K562 (cell line): Measurements from ENCODE around the gene BANP. TPM values are rescaled to one million over a fixed set of nuclear protein-coding genes. Genes with fewer than 3 reads are reported as not detected.
A peak's percentile ranks its signal among the peaks of the same experiment; 100 is the strongest.

ENCODE experiments used
- ELF2 ChIP-seq: fragments of 250-450 bp; sonication (Bioruptor Pico); IDR thresholded peaks from 2 replicates; pipeline ENCODE4 v1.5.0; 2021; ENCODE audit warnings: mild to moderate bottlenecking
- FOXM1 ChIP-seq, 2 experiments: fragments of 450-650 bp in 1 of 2; sonication (generic) in 1 of 2; formaldehyde crosslinking in 1 of 2; IDR thresholded peaks; 2 replicates each; pipeline versions ENCODE4 v1.6.1 to v1.9.0; 2017 to 2022; ENCODE audit warnings: low read depth in 2 of 2, mild to moderate bottlenecking in 2 of 2, missing genetic modification reagents in 1 of 2, moderate library complexity in 1 of 2
- HIVEP1 ChIP-seq: fragments of 250-450 bp; sonication (Bioruptor Pico); IDR thresholded peaks from 2 replicates; pipeline ENCODE4 v1.4.0; 2020; ENCODE audit warnings: mild to moderate bottlenecking
- HNRNPLL ChIP-seq: fragments of 200-400 bp; formaldehyde crosslinking; IDR thresholded peaks from 2 replicates; pipeline ENCODE4 v1.6.1; 2017; ENCODE audit warnings: low read length, low read depth, mild to moderate bottlenecking; ENCODE audit not compliant: poor library complexity, severe bottlenecking
- HSF4 ChIP-seq: fragments of 250-450 bp; sonication (Bioruptor Pico); IDR thresholded peaks from 2 replicates; pipeline ENCODE4 v2.1.2; 2022; ENCODE audit warnings: mild to moderate bottlenecking, moderate library complexity, borderline replicate concordance
- JUNB ChIP-seq: fragments of 450-650 bp; formaldehyde crosslinking; conservative IDR thresholded peaks from 2 replicates; pipeline ENCODE4 v1.4.0; 2020; ENCODE audit warnings: mild to moderate bottlenecking
- KDM1A ChIP-seq, 2 experiments: fragments of 450-650 bp; IDR thresholded peaks; 2 replicates each; pipeline ENCODE4 v1.6.1; 2016; ENCODE audit warnings: mild to moderate bottlenecking in 2 of 2
- MAZ ChIP-seq, 2 experiments: fragments of 450-650 bp in 1 of 2; sonication (generic) in 1 of 2; formaldehyde crosslinking; IDR thresholded peaks in 1 of 2; conservative IDR thresholded peaks in 1 of 2; 2 replicates each; pipeline versions ENCODE4 v1.4.0 to v1.5.0; 2020; ENCODE audit warnings: mild to moderate bottlenecking in 1 of 2, missing genetic modification reagents in 1 of 2
- MCM5 ChIP-seq: fragments of 450-650 bp; IDR thresholded peaks from 2 replicates; pipeline ENCODE4 v1.6.1; 2016; ENCODE audit warnings: low read depth
- MIER1 ChIP-seq: fragments of 450-650 bp; IDR thresholded peaks from 2 replicates; pipeline ENCODE4 v1.6.1; 2016; ENCODE audit warnings: antibody characterized with exemption, mild to moderate bottlenecking, low read depth
- NR3C1 ChIP-seq: sonication (generic); formaldehyde crosslinking; IDR thresholded peaks from 2 replicates; pipeline ENCODE4 v1.8.1; 2022; ENCODE audit warnings: missing genetic modification reagents
- SAFB2 ChIP-seq: fragments of 200-400 bp; formaldehyde crosslinking; IDR thresholded peaks from 2 replicates; pipeline ENCODE4 v1.6.1; 2018; ENCODE audit warnings: borderline replicate concordance, low read length, low read depth, moderate library complexity; ENCODE audit not compliant: severe bottlenecking
- SETDB1 ChIP-seq: IDR thresholded peaks from one replicate; pipeline ENCODE4 v1.6.1; 2012; ENCODE audit warnings: low read length, control low read depth, inconsistent platforms
- SPI1 ChIP-seq: IDR thresholded peaks from 2 replicates; pipeline ENCODE4 v1.6.1; 2011; ENCODE audit warnings: low read depth, low read length, control low read depth, borderline replicate concordance
- SRSF9 ChIP-seq: fragments of 200-400 bp; formaldehyde crosslinking; IDR thresholded peaks from 2 replicates; pipeline ENCODE4 v1.6.1; 2017; ENCODE audit warnings: low read depth, low read length, borderline replicate concordance
- TAF15 ChIP-seq: fragments of 200-400 bp; formaldehyde crosslinking; IDR thresholded peaks from 2 replicates; pipeline ENCODE4 v1.6.1; 2017; ENCODE audit warnings: mild to moderate bottlenecking, low read depth, low read length, moderate library complexity
- THAP7 ChIP-seq: fragments of 250-450 bp; sonication (Bioruptor Pico); IDR thresholded peaks from 2 replicates; pipeline ENCODE4 v1.5.0; 2021
- USF1 ChIP-seq: sonication (generic); formaldehyde crosslinking; IDR thresholded peaks from 2 replicates; pipeline ENCODE4 v1.9.0; 2022; ENCODE audit warnings: mild to moderate bottlenecking, missing genetic modification reagents
- ZFP30 ChIP-seq: fragments of 250-450 bp; sonication (Bioruptor Pico); IDR thresholded peaks from 2 replicates; pipeline ENCODE4 v1.8.0; 2022; ENCODE audit warnings: moderate library complexity, mild to moderate bottlenecking, inconsistent platforms, borderline replicate concordance
- ZFP36 ChIP-seq: fragments of 150-350 bp; IDR thresholded peaks from 2 replicates; pipeline ENCODE4 v1.6.1; 2018; ENCODE audit warnings: low read length, low read depth; ENCODE audit not compliant: partially characterized antibody
- ZNF184 ChIP-seq: sonication (generic); formaldehyde crosslinking; IDR thresholded peaks from 2 replicates; pipeline ENCODE4 v1.5.0; 2020; ENCODE audit warnings: missing genetic modification reagents
- ZNF280B ChIP-seq: fragments of 250-450 bp; sonication (Bioruptor Pico); IDR thresholded peaks from 2 replicates; pipeline ENCODE4 v1.5.1; 2021; ENCODE audit warnings: mild to moderate bottlenecking
- ZNF79 ChIP-seq: fragments of 250-450 bp; sonication (Bioruptor Pico); IDR thresholded peaks from 2 replicates; pipeline ENCODE4 v1.4.0; 2020; ENCODE audit warnings: low read depth, mild to moderate bottlenecking, moderate library complexity
- polyA plus RNA-seq, 8 experiments: library from polyadenylated mRNA; depleted of rRNA in 4 of 8; stranded (reverse) in 5 of 8; unstranded in 3 of 8; fragments of >200 nt; fragmentation: Nextera tagmentation in 2 of 8; fragmentation: Illumina TruSeq in 1 of 8; extraction: Ambion mirVana in 2 of 8; extraction: Trizol in 1 of 8; gene quantifications; 2 replicates each; pipeline versions ENCODE4 v1.2.1 to v1.2.3, GENCODE V29; 2011 to 2014; ENCODE audit warnings: inconsistent platforms in 1 of 8, missing spikeins in 1 of 8
- total RNA-seq, 7 experiments: library from RNA; depleted of rRNA in 6 of 7; stranded (reverse); fragments of >200 nt in 6 of 7; fragmentation: Illumina TruSeq in 2 of 7; extraction: Trizol in 2 of 7; gene quantifications; 2 replicates each; pipeline versions ENCODE4 v1.2.1 to v1.2.3, GENCODE V29; 2011 to 2021; ENCODE audit warnings: low replicate concordance in 1 of 7

Gene BANP
- total and polyA plus RNA-seq, 9 of the 15 experiments (the other 6 are each of a cell fraction or from before 2014, with no cell fraction given), result 4.6 to 22.1 (median 15.6) TPM

GRCh38 chr16:87950765-87951551 is at the start of gene BANP (continued):
- no peak for TF ChIP-seq TAF15
- no peak for TF ChIP-seq MIER1
- TF ChIP-seq THAP7, result no peak
- TF ChIP-seq KDM1A (IDR thresholded peaks at IDR 0.05), result 0 out of 4 replicates have a peak, but pooled peaks have one; percentile 21 to 34
- TF ChIP-seq ZNF280B (CRISPR knock-in tag), result no peak
- peak; percentile 93 to 100 for TF ChIP-seq MAZ (CRISPR knock-in tag; conservative IDR thresholded peaks at IDR 0.05 in 1 of 2, IDR thresholded peaks at IDR 0.05 in 1 of 2)
- TF ChIP-seq ZFP36, result no peak
- no peak for TF ChIP-seq HIVEP1
- no peak for TF ChIP-seq SETDB1
- no peak for TF ChIP-seq SPI1
- no peak for TF ChIP-seq JUNB (CRISPR knock-in tag)
- no peak for TF ChIP-seq ZFP30 (CRISPR knock-in tag)
- TF ChIP-seq FOXM1 (IDR thresholded peaks at IDR 0.05; ENCODE audit: low read depth), result no peak
- TF ChIP-seq FOXM1 (CRISPR knock-in tag; IDR thresholded peaks at IDR 0.05; ENCODE audit: low read depth), result peak; percentile 13; the same call in 1 of the 2 replicates
- peak; percentile 65 for TF ChIP-seq USF1 (CRISPR knock-in tag)
- peak; percentile 88 for TF ChIP-seq HNRNPLL
- TF ChIP-seq NR3C1 (CRISPR knock-in tag), result no peak
- TF ChIP-seq ELF2, result no peak; the same call in 1 of the 2 replicates
- no peak for TF ChIP-seq MCM5
- peak; percentile 44; the same call in 1 of the 2 replicates for TF ChIP-seq ZNF79 (CRISPR knock-in tag)
- TF ChIP-seq HSF4 (CRISPR knock-in tag), result no peak
- no peak for TF ChIP-seq ZNF184 (CRISPR knock-in tag)
- no peak for TF ChIP-seq SAFB2
- no peak for TF ChIP-seq SRSF9
